BLaER1 treated with 17β-estradiol and CSF1 and Interleukin-3, amounts not matched to agents 10 nM and 100 nM (cell line): ENCODE data around the gene CYP46A1.

Experiments
- H3K27ac ChIP-seq, 11 experiments: shearing (Covaris generic); formaldehyde crosslinking; 2 replicates each; pipeline ENCODE4 v1.8.1; 2022
- H3K27me3 ChIP-seq, 11 experiments: shearing (Covaris generic); formaldehyde crosslinking; 2 replicates each; pipeline ENCODE4 v1.8.1; 2022
- H3K36me3 ChIP-seq, 11 experiments: shearing (Covaris generic); formaldehyde crosslinking; 2 replicates each; pipeline ENCODE4 v1.8.1; 2022
- H3K4me1 ChIP-seq, 10 experiments: shearing (Covaris generic); formaldehyde crosslinking; 2 replicates each; pipeline ENCODE4 v1.8.1; 2022
- H3K4me2 ChIP-seq, 11 experiments: shearing (Covaris generic); formaldehyde crosslinking; 2 replicates each; pipeline ENCODE4 v1.8.1; 2022
- H3K4me3 ChIP-seq, 10 experiments: shearing (Covaris generic); formaldehyde crosslinking; 2 replicates each; pipeline ENCODE4 v1.8.1; 2022
- H3K9ac ChIP-seq, 11 experiments: shearing (Covaris generic); formaldehyde crosslinking; 2 replicates each; pipeline ENCODE4 v1.8.1; 2022
- H3K9me3 ChIP-seq, 11 experiments: shearing (Covaris generic); formaldehyde crosslinking; replicated peaks in 1 of 11; 2 replicates each; pipeline ENCODE4 v1.8.1; 2022
- H4K20me1 ChIP-seq, 11 experiments: shearing (Covaris generic); formaldehyde crosslinking; 2 replicates each; pipeline ENCODE4 v1.8.1; 2022
- Cebpa-rat ChIP-seq, 11 experiments: shearing (Covaris generic); IDR thresholded peaks; 2 replicates each; pipeline ENCODE4 v1.8.1; 2022

CYP46A1 gene

GRCh38 chr14:99742074-99742473, 58.0 kb downstream of the CYP46A1 start:
- Histone ChIP-seq H4K20me1 (peaks cover 0 to 26% (median 0%) of the 10 kb centered on the region in 11 experiments; a peak in 3 of 22 replicates), H3K27me3 (peaks cover 15 to 33% (median 17%) of the 10 kb centered on the region in 11 experiments), H3K9ac (no peak overlapping the region), H3K4me3 (no peak overlapping the region), H3K4me1 (peaks cover 22 to 48% (median 35%) of the 10 kb centered on the region in 10 experiments), H3K36me3 (no peaks in the 10 kb centered on the region), H3K4me2 (peak overlapping the region in 3 of 11 experiments; percentile 6 to 26 (median 21); a peak in 2 of 22 replicates), H3K9me3 (no peaks in the 10 kb centered on the region), H3K27ac (no peak overlapping the region)
- TF ChIP-seq Cebpa-rat (IDR thresholded peaks at IDR 0.05), result no peak

DNA sequence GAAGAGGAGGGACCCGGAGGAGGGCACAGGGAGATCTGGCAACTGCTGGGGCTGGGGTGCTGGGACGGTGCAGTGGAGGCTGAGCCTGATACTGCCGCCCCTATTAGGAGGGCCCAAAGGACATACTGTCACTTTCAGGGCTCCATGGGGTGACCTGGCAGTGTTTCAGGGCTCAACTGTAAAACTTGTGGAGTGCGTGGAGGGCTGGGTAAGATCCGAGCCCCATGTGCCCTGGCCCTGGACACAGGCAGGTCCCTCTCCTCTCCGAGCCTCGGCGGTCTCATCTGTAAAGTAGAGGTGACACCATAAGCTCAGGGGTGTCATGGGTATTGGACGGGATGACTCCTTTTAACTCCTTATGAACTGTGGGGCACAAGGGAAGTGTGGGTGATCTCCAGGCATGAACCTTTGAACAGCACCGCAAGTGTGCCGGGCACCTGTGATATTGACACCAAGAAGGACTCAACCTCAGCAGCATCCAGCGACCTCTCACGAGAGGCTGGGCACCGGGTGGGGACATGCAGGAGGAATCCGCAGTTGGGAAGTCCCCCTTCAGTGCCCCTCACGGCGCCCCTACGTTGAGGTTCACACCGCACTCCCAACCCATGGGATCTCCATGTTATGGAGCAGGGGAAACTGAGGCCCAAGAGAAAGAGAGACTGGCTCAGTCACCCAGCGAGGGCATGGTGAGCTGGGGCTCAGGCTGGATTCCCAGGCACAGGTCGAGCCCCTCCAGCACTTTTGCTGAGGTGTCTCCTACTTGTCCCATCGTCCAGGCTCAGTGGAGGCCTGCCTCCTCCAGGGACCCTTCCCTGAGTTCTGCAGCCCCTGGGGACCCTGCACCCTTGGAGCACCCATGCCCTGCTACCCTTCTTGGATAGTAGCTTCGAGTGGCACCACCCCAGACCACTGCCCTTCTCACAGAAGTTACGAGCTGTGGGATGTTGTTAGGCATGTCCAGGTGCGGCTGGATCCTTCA, 58.7 kb downstream of the CYP46A1 start:
- peaks cover 20 to 48% (median 35%) of the 10 kb centered on the region in 10 experiments for H3K4me1 ChIP-seq
- H3K36me3 ChIP-seq, result no peaks in the 10 kb centered on the region
- no peak overlapping the region for H3K27ac ChIP-seq
- peaks cover 7 to 32% (median 10%) of the 10 kb centered on the region in 11 experiments for H3K27me3 ChIP-seq
- H3K9ac ChIP-seq, result no peak overlapping the region
- no peak for TF ChIP-seq Cebpa-rat (IDR thresholded peaks at IDR 0.05)
- peaks cover 0 to 21% (median 0%) of the 10 kb centered on the region in 11 experiments; a peak in 3 of 22 replicates for H4K20me1 ChIP-seq
- H3K4me3 ChIP-seq, result no peak overlapping the region
- 0 out of 22 replicates have a peak overlapping the region, but pooled peaks of 3 of the 11 experiments have one; percentile 6 to 26 (median 21) for H3K4me2 ChIP-seq
- no peaks in the 10 kb centered on the region for H3K9me3 ChIP-seq

DNA sequence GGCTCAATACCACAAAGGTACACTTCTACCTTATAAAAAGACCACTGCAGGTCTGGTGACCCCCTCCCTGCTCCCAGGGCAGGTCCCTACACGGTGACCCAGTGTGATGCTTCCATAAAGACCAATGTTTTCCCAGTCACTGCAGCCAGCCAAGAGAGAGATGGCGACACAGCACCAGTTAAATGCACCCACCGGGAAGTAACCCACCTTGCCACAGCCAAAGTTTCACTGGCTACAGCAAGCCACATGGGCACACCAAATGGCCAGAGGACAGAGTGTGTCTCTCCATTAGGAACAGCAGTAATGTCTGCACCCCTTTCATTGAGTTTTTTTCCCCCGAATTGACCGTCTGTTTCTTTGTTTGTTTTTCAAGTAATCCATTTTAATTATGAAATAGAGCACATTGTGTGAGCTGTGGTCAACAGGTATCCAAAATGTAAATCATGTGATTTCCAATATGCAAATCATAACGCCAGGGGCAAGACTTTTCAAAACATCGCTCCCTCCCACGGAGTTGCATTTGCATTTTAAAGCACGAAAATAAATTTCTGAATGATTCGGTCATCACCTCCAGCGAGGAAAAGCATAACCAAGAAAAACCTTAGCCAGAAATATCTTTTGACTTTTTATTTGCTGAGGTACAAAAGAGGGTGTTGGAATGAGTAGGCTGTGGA, 60.2 kb downstream of the CYP46A1 start:
- Histone ChIP-seq H3K36me3 (no peaks in the 10 kb centered on the region), H4K20me1 (peaks cover 0 to 17% (median 0%) of the 10 kb centered on the region in 11 experiments; a peak in 3 of 22 replicates), H3K4me3 (no peak overlapping the region), H3K27ac (no peak overlapping the region), H3K9ac (no peak overlapping the region), H3K9me3 (no peaks in the 10 kb centered on the region), H3K27me3 (peaks cover 0 to 33% (median 0%) of the 10 kb centered on the region in 11 experiments; a peak in 7 of 22 replicates), H3K4me2 (0 out of 22 replicates have a peak overlapping the region, but pooled peaks of 1 of the 11 experiments have one; percentile 85), H3K4me1 (peaks cover 27 to 58% (median 45%) of the 10 kb centered on the region in 10 experiments)
- TF ChIP-seq Cebpa-rat (IDR thresholded peaks at IDR 0.05), result no peak

DNA sequence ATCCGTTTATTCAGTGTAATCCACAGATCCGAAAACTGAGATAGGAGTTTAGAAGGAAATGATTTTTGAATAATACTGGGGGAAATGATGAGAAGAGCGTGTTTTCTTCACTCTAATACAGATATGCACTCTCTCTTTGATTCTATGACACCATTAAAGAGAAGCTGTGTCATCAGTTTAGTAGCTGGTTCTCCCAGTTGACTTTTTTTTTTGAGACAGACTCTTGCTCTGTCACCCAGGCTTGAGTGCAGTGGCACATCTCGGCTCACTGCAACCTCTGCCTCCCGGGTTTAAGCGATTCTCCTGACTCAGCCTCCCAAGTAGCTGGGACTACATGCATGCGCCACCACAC, 60.8 kb downstream of the CYP46A1 start:
- Histone ChIP-seq H4K20me1 (peaks cover 0 to 19% (median 0%) of the 10 kb centered on the region in 11 experiments; a peak in 3 of 22 replicates), H3K9ac (no peak overlapping the region), H3K4me3 (no peak overlapping the region), H3K4me2 (peak overlapping the region in 5 of 11 experiments; percentile 85 to 96 (median 94); a peak in 8 of 22 replicates), H3K4me1 (peaks cover 30 to 63% (median 50%) of the 10 kb centered on the region in 10 experiments), H3K27me3 (peaks cover 0 to 38% (median 0%) of the 10 kb centered on the region in 11 experiments; a peak in 7 of 22 replicates), H3K9me3 (no peaks in the 10 kb centered on the region), H3K27ac (no peak overlapping the region), H3K36me3 (no peaks in the 10 kb centered on the region)
- no peak for TF ChIP-seq Cebpa-rat (IDR thresholded peaks at IDR 0.05)

DNA sequence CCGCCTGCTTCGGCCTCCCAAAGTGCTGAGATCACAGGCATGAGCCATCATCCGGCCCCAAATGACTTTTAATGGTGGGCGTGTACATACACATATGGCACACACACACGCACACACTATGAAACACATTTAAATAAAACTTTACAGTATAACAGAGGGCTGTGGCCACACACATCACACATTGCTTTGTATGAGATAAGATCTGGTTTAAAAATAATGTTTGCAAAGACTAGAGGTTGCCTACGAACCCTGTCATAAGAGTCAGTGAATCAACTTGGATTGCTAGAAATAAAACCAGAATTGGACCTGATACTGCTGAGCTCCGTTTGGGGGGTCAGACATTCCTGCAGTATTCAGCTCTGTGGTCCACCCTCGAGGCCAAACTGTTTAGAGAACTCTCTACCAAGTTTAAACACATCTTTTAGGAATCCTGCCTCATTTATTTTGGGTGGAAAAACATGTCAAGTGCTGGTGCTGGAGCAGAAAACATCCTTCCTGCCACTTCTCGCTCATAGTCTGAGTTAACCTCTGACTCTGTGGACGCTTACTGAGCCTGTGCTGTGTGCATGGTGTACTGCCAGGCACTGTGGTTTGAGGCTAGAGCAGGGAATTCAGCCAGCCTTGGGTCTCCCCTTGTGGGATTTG, 61.3 kb downstream of the CYP46A1 start:
- Histone ChIP-seq H3K27me3 (peaks cover 0 to 41% (median 0%) of the 10 kb centered on the region in 11 experiments; a peak in 7 of 22 replicates), H3K9me3 (no peaks in the 10 kb centered on the region), H4K20me1 (peaks cover 0 to 19% (median 0%) of the 10 kb centered on the region in 11 experiments; a peak in 2 of 22 replicates), H3K9ac (no peak overlapping the region; a peak in 1 of 22 replicates), H3K36me3 (no peaks in the 10 kb centered on the region), H3K27ac (peak overlapping the region in 3 of 11 experiments; percentile 8 to 71 (median 53); a peak in 2 of 22 replicates), H3K4me3 (no peak overlapping the region), H3K4me1 (peaks cover 30 to 69% (median 56%) of the 10 kb centered on the region in 10 experiments), H3K4me2 (peak overlapping the region in 9 of 11 experiments; percentile 85 to 98 (median 94); a peak in 18 of 22 replicates)
- no peak for TF ChIP-seq Cebpa-rat (IDR thresholded peaks at IDR 0.05)

DNA sequence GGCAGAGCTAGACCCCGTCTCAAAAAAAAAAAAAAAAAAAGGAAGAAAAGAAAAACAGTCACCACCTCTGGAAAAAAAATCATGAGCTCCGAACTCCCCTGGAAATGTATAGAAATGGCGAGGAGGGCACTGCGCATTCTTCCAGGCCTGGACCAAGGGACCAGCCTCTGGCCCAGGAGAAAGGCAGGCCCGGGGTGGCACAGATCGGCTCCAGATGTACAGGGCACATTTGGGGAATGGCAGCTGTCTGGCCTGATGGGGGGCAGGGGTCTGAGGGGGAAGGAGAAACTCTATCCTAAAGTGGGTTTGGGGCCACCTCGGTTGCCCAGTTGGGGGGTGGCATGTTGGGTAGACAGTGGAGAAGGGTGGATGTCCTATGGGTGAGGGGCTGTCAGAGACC, 63.1 kb downstream of the CYP46A1 start:
- TF ChIP-seq Cebpa-rat (IDR thresholded peaks at IDR 0.05), result no peak
- H4K20me1 ChIP-seq, result peaks cover 0 to 16% (median 0%) of the 10 kb centered on the region in 11 experiments; a peak in 3 of 22 replicates
- H3K27ac ChIP-seq, result peak overlapping the region in 5 of 11 experiments; percentile 24 to 73 (median 65); a peak in 8 of 22 replicates
- H3K9ac ChIP-seq, result peak overlapping the region in 4 of 11 experiments; percentile 48 to 65 (median 62); a peak in 8 of 22 replicates
- no peaks in the 10 kb centered on the region for H3K36me3 ChIP-seq
- peaks cover 34 to 81% (median 72%) of the 10 kb centered on the region in 10 experiments for H3K4me1 ChIP-seq
- H3K4me3 ChIP-seq, result peak overlapping the region in 7 of 10 experiments; percentile 34 to 63 (median 46); a peak in 9 of 20 replicates
- H3K27me3 ChIP-seq, result peaks cover 0 to 55% (median 0%) of the 10 kb centered on the region in 11 experiments; a peak in 6 of 22 replicates
- peak overlapping the region; percentile 78 to 98 (median 92) for H3K4me2 ChIP-seq
- no peaks in the 10 kb centered on the region for H3K9me3 ChIP-seq

GRCh38 chr14:99747582-99748330, 63.7 kb downstream of the CYP46A1 start:
- peaks cover 0 to 61% (median 0%) of the 10 kb centered on the region in 11 experiments; a peak in 6 of 22 replicates for H3K27me3 ChIP-seq
- peak overlapping the region in 4 of 11 experiments; percentile 48 to 65 (median 62); a peak in 6 of 22 replicates for H3K9ac ChIP-seq
- peaks cover 40 to 82% (median 77%) of the 10 kb centered on the region in 10 experiments for H3K4me1 ChIP-seq
- no peak for TF ChIP-seq Cebpa-rat (IDR thresholded peaks at IDR 0.05)
- H3K27ac ChIP-seq, result peak overlapping the region in 4 of 11 experiments; percentile 53 to 73 (median 68); a peak in 6 of 22 replicates
- H3K4me3 ChIP-seq, result no peak overlapping the region
- H3K9me3 ChIP-seq, result no peaks in the 10 kb centered on the region
- H3K36me3 ChIP-seq, result no peaks in the 10 kb centered on the region
- peaks cover 0 to 20% (median 0%) of the 10 kb centered on the region in 11 experiments; a peak in 3 of 22 replicates for H4K20me1 ChIP-seq
- peak overlapping the region; percentile 78 to 98 (median 92); a peak in 21 of 22 replicates for H3K4me2 ChIP-seq
